GM20000 (cell line): ENCODE data around the gene HOXB7.

Experiments
- DNase-seq: peaks from one replicate; pipeline ENCODE4 v3.0.0; 2012; ENCODE audit warnings: low spot score
- CTCF ChIP-seq: IDR thresholded peaks from 2 replicates; pipeline ENCODE4 v1.5.1; 2012; ENCODE audit warnings: mild to moderate bottlenecking, control low read depth; ENCODE audit errors: extremely low read depth, missing control alignments

Gene HOXB7

DNA sequence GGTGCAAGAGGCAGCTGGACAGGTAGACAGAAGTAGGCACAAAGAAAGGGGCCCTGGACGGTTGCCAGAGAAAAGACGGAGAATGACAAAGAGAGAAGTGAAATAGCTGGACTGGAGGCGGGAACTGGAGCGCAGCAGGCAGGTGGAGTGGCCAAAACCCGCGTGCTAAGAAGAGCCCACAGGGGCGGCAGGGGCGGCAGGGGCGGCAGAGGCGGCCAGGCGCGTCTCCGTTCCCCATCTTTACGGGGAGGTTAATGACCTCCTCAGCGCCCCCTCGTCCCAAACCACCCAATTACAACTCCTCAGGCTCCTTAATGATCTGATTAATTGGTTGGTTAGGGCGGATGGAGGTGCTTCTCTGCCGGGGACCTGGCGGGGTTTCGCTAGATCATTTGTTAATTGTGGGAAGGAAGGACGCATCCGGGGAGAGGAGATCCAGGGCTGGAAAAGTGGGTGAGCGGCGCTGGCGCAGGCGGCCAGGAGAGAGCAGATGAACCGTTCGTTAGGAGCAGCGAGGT lies 30.8 kb upstream of the HOXB7 start:
- DNase-seq, result no peak
- no peak for TF ChIP-seq CTCF

- TF ChIP-seq CTCF, result no peak
- no peak for DNase-seq
Measured at GRCh38 chr17:48640858-48641180, 30.0 kb upstream of the HOXB7 start.

DNA sequence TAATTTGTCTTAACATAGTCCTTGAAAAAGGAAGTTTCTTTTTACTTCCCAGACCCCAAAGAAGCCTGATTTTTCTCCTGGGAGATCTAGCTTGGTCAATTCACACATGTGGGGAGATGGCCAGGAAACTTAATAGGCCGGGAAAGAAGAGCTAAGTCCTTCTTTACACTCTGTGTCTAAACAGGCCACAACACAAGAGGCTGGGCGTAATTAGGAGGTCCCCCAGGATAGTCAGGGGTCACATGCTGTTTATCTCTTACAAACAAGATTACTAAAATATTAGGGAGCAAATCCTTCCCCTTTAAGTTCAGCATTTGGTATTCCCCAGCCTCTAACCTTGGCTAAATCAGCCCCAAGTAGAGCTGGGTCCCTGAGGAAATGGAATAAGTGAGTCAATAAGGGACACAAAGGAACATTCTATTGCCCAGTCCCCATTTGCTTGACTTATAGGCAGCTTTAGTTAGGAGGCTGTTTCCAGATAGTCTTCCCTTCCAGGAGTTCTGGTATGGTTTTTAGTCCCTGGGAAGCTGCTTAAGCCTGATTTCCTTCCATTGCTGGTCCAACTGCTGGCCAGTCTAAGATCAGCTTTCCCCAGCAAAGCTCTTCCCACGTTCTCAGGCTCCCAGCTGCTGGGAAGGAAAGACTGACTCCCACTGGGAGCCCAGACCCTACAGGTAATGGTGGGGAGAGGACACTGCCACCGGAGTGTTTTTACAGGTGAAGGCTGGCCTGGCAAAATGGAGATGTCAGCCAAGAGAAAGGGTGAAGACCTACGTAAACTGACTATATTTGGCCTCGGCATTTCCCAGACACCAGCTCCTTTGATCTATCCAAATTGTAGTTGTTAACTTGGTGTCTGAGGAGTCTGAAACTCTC lies 29.4 kb upstream of the HOXB7 start:
- TF ChIP-seq CTCF, result no peak
- no peak for DNase-seq

DNA sequence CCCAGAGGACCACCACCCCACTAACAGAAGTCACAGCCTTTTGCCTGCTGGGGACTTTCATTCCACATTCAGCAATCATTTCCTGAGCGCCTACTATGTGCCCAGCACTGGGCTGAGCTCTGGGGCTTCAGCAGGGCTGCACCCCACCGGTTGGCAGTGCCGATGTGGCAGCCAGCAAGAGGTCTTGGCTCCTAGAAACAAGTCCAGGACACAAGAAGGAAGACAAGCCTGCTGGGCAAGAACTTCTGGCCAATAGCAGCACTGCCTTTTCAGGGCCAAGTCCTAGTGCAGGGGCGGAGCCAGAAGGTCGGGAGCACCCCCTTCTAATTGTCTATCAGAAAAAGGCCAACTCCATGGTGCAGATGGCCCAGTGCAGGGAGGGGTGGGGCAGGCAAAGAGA lies 28.3 kb upstream of the HOXB7 start:
- no peak for DNase-seq
- no peak for TF ChIP-seq CTCF

DNA sequence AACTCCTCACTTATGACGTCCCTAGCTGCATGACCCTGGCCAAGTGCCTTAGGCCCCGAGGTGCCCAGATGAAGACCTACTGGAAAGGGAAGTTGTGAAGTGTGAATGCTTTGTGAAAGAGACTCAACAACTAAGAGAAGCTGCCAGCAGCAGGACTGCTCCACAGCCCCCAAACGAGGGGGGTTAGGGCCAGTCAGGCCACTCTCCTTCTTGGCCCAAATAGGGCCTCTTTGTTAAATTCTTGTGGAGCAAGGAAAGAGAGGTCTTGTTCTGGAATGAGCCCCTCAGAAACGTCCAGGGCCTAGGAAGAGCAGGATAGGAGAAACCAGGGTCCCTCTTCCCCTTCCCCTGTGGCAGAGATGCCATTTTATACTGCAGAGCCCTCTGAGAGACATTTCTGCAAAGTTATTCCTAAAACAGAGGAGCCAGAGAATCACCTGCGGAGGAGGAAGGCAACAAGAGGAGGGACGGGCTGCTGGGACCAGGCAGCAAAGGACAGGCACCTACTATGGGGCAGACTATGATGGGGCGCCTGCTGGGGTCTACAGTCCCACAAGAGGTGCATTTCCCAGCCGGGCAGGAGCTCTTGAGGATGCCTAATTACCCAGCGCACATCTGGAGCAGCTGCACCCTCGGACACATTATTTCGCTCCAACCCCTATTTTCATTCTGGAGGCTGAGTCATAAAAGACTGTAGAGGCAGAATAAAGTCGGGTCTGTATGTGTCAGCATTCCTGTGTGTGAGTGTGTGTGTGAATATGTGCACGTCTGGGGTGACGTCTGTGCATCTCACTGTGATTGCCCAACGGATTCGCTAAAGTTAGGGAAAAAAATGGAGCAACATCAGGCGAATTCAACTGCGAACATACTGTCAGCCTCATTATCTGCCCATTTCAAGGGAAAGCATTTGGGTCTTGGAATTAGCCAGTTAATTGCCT lies 26.8 kb upstream of the HOXB7 start:
- DNase-seq, result no peak

DNA sequence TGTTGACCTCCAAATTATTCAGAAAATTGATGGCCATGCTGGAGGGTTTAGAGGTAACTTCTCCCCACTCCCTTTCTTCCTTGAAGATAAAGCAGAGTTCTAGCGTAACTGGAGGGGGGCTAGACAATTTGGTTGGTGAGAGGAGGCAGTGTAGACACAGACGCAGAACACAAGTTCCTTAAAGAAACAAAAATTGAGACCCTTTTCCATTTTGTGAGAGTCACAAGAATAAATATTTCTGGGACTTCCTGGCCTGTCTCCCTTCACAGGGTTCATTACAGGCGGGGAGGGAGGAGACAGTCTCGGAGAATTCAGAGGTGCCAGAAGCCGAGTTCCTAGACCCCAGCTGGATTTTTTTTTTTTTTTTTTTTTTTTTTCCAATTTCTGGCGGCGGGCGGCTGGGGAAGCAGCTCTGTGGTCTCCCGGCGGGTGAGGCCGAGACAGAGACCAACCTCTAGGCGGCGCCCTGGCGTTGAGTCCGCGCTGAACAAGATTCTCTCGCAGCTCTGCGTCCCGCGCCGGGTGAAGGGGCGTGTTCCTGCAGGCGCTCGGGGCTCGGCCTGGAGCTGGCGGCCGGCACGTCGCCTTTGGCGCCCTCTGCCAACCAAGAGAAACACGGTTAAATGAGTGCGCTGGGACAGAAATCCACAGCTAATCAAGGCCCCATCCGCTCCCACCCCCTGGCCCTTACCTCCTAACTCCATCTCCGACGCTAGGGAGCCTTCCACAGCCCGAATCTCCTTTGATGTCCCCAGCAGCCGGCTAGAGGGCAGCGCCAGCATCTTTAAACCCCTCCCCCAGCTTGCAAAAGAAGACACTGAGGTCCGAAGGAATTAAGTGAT lies 25.6 kb upstream of the HOXB7 start:
- DNase-seq, result peak; percentile 87
- TF ChIP-seq CTCF, result peak; percentile 80

More for the DNA sequence above, 26.8 kb upstream of the HOXB7 start:
- no peak for TF ChIP-seq CTCF
